ENCODE data around the gene CEP70.
"Not testable (repeated sequence)": the region's sequence is repeated elsewhere in the genome, so short reads cannot be mapped to it uniquely, and the experiment has no call there.

CEP70 gene

DNA sequence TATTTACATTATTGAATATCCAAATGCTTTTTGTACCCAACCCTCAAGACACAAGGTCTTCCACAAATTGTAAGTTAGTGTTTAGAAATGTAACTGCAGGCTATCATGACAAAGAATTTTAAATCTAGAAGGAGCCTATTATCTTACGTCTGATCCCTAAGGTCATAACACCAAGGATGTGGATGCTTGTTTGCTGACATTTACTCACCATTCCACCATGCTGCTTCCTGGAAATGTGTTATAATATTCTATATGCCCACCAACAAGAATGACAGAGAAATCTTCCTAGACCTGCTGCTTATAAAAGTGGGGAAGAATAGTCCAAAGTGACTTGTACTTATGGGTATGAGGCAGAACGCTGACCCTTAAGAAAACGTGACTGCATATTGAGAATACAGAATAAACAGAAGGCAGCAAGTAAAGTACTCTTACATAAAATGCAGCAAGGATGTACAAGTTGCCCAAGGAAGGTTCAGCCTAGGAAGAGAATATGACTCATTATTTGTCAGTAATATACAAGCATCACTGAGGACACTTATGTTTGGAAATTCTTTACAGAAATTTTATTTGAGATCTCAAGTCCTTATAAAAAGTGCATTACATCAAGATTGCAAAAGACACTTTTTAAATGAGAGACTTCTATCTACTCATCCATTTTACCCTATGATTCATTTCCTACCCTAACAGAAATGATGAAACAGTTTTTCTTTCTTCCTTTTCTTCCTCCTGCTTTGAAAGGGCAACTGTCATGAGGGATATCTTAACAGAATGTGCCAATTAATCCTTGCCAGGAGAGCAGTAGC, 100.1 kb downstream of the CEP70 start:
- TF ChIP-seq TAF1 (IDR thresholded peaks at IDR 0.05; ENCODE audit: low read depth, low read length) (no peak), POU2F2 (IDR thresholded peaks at IDR 0.05; ENCODE audit: low read depth, low read length) (no peak), SPI1 (IDR thresholded peaks at IDR 0.05; ENCODE audit: low read depth, low read length) (no peak), POLR2AphosphoS5 (IDR thresholded peaks at IDR 0.05; ENCODE audit: low read depth, low read length) (no peak)
- peak; percentile 33 for FAIRE-seq
- DNase-seq (ENCODE audit: insufficient read length, low spot score) = no peak

DNA sequence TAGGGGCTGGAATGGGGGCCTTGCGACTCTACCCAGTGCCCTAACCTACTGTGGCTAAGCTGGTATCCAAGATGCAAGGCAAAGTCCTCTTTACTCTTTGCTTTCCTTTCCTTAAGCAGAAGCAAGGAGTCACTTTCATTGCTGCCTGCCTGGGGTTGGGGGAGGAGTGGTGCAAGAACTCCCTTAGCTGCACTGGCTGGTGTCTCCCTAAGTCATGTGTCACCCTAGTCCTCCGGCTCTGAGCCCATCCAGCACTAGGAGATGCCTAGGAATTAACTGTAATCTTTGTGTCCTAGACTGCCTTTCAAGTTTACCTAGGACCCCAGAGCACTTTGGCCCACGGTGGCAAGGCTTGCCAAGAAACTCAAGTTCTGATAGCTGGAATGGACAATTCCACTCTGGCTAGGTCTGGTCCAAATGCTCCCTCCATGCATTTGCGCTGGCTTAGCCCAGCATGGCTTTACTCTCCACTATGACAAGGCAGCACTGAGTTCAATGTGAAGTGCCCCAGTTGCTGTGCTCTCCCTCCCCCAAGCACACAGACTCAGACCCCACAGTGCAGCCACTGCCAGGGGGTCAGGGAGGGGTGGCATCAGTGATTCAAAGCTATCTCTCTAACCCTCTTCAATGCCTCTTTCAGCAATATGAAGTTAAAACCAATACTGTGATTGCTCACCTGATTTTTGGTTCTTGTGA, 100.9 kb downstream of the CEP70 start:
- no peak for TF ChIP-seq SPI1 (IDR thresholded peaks at IDR 0.05; ENCODE audit: low read depth, low read length)
- TF ChIP-seq POLR2A (IDR thresholded peaks at IDR 0.05; ENCODE audit: low read depth, low read length) = no peak
- no peak for TF ChIP-seq POU2F2 (IDR thresholded peaks at IDR 0.05; ENCODE audit: low read depth, low read length)
- no peak for TF ChIP-seq PAX5 (IDR thresholded peaks at IDR 0.05; ENCODE audit: insufficient read depth, low read length, severe bottlenecking)
- TF ChIP-seq TAF1 (IDR thresholded peaks at IDR 0.05; ENCODE audit: low read depth, low read length) = no peak
- TF ChIP-seq POLR2AphosphoS5 (IDR thresholded peaks at IDR 0.05; ENCODE audit: low read depth, low read length) = no peak
- DNase-seq (ENCODE audit: insufficient read length, low spot score) (no peak), FAIRE-seq (no peak)

DNA sequence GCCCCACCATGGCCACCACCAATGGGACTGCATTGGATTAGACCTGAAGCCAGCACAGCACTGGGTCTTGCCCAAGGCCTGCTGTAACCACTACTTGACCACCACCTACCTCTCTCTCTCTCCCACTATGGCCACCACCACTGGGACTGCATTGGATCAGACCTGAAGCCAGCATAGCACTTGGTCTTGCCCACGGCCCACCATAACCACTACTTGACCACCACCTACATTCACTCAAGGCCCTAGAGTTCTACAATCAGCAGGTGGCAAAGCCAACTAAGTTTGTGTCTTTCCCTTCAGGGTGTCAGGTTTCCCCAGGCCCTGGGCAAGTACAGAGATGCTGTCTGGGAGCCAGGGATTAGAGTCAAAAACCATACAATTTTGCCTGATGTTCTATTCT, 102.1 kb downstream of the CEP70 start:
- TF ChIP-seq POLR2A (IDR thresholded peaks at IDR 0.05; ENCODE audit: low read depth, low read length) = no peak
- FAIRE-seq = no peak
- DNase-seq (ENCODE audit: insufficient read length, low spot score) = no peak

DNA sequence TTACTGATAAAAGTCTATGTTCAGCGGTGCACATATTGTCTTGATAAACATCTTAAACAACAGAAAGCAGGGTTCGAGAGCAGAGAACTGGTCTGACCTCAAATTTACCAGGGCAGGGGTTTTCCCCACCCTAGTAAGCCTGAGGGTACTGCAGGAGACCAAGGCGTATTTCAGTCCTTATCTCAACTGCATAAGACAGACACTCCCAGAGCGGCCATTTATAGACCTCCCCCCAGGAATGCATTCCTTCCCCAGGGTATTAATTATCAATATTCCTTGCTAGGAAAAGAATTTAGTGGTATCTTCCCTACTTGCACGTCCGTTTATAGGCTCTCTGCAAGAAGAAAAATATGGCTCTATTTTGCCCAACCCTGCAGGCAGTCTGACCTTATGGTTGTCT, 107.5 kb downstream of the CEP70 start:
- not testable (repeated sequence) for DNase-seq (ENCODE audit: insufficient read length, low spot score); FAIRE-seq

DNA sequence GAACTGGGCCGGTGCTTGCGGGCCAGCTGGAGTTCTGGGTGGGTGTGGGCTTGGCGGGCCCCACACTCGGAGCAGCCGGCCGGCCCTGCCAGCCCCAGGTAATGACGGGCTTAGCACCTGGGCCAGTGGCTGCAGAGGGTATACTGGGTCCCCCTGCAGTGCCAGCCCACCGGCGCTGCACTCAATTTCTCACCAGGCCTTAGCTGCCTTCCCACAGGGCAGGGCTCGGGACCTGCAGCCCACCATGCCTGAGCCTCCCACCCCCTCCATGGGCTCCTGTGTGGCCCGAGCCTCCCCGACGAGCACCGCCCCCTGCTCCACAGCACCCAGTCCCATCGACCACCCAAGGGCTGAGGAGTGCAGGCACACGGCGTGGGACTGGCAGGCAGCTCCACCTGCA, 109.4 kb downstream of the CEP70 start:
- not testable (repeated sequence) for FAIRE-seq; DNase-seq (ENCODE audit: insufficient read length, low spot score)

DNA sequence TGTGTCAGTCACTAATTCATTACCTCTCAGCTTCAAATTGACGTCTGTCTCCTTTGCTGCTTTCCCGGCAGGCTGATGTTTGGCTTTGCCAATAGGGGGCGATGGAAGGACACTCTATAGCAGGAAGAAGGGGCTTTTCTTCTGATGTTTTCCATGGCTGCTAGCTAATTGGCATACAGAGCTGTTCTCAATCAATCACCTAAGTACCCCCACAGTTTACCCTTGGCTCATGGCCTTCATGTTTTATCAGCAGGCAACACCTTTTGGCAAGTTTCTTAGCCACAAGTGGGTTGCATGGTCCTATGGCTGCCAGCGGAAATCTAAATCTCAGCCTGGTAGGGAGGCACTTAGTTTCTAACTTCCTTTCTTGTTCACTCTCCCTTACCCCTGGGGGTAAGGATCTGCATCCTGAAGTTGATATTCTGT, 114.6 kb downstream of the CEP70 start:
- FAIRE-seq = peak; percentile 81
- DNase-seq (ENCODE audit: insufficient read length, low spot score) = peak; percentile 25
- TF ChIP-seq POLR2A (IDR thresholded peaks at IDR 0.05; ENCODE audit: low read depth, low read length) = no peak
- no peak for TF ChIP-seq POLR2AphosphoS5 (IDR thresholded peaks at IDR 0.05; ENCODE audit: low read depth, low read length)
- no peak for TF ChIP-seq TAF1 (IDR thresholded peaks at IDR 0.05; ENCODE audit: low read depth, low read length)
- TF ChIP-seq SPI1 (IDR thresholded peaks at IDR 0.05; ENCODE audit: low read depth, low read length) = no peak
- no peak for TF ChIP-seq POU2F2 (IDR thresholded peaks at IDR 0.05; ENCODE audit: low read depth, low read length)
- TF ChIP-seq PAX5 (IDR thresholded peaks at IDR 0.05; ENCODE audit: insufficient read depth, low read length, severe bottlenecking) = no peak

DNA sequence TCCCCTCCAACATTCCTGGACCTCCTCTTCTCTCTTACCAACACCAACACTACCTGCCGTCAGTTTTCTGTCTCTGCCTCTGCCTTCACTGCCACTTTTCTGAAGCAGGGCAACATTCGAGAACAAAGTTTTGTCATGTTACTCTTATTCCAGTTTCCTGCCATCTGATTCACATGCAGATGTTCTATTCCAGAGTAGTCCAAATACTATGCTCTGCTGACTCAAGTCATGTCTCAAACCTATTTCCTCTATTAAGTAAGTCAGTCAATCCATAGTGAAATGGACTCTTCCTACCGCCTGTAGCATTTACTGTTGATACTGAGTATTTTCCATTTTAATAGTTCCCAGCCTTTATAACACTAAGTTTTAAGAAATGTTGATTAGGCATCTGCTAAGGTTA, 116.3 kb downstream of the CEP70 start:
- no peak for FAIRE-seq
- TF ChIP-seq POU2F2 (IDR thresholded peaks at IDR 0.05; ENCODE audit: low read depth, low read length) (no peak), POLR2A (IDR thresholded peaks at IDR 0.05; ENCODE audit: low read depth, low read length) (no peak), PAX5 (IDR thresholded peaks at IDR 0.05; ENCODE audit: insufficient read depth, low read length, severe bottlenecking) (no peak), POLR2AphosphoS5 (IDR thresholded peaks at IDR 0.05; ENCODE audit: low read depth, low read length) (no peak), SPI1 (IDR thresholded peaks at IDR 0.05; ENCODE audit: low read depth, low read length) (no peak), TAF1 (IDR thresholded peaks at IDR 0.05; ENCODE audit: low read depth, low read length) (no peak)
- DNase-seq (ENCODE audit: insufficient read length, low spot score) = no peak

DNA sequence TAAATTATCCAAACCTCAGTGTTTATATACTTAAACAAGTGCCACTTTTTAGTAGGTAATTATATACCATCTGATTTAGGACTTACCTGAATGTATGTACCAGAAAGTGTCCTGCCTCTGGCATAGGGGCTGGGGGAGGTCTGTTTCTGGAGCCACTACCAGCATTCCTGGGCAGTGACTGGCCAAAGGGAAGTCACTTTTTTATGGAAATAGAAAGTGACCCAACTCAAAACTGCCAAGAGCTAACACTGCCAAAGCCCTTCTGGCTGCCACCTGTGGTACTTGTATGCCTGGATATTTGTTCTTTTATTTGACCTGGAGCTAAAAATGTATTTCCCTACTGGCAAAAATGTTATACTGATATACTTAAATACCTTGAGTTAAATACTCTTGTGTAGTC, 116.9 kb downstream of the CEP70 start:
- FAIRE-seq (no peak), DNase-seq (ENCODE audit: insufficient read length, low spot score) (no peak)
- TF ChIP-seq POLR2A (IDR thresholded peaks at IDR 0.05; ENCODE audit: low read depth, low read length) (no peak), PAX5 (IDR thresholded peaks at IDR 0.05; ENCODE audit: insufficient read depth, low read length, severe bottlenecking) (no peak), POLR2AphosphoS5 (IDR thresholded peaks at IDR 0.05; ENCODE audit: low read depth, low read length) (no peak), POU2F2 (IDR thresholded peaks at IDR 0.05; ENCODE audit: low read depth, low read length) (no peak), SPI1 (IDR thresholded peaks at IDR 0.05; ENCODE audit: low read depth, low read length) (no peak), TAF1 (IDR thresholded peaks at IDR 0.05; ENCODE audit: low read depth, low read length) (no peak)

DNA sequence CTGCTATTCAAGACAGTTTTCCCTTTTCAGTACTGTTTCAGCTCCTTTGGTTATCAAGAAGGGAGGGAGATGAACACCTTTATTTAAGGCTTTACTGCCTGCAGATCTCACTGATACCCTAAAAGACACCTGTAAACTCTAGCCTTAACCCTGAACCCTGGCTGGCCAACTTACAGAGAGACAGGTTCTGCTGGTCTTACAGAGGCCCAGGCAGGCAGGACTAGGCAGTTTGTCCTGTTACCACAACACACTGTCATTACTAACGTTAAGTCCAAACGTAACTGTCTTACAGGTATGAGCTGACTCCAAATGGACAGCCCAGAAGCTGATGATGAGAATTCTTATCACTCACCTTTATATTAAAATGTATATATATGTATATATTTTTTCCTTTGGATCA, 117.5 kb downstream of the CEP70 start:
- DNase-seq (ENCODE audit: insufficient read length, low spot score) (no peak), FAIRE-seq (no peak)
- TF ChIP-seq TAF1 (IDR thresholded peaks at IDR 0.05; ENCODE audit: low read depth, low read length) = no peak
- TF ChIP-seq POU2F2 (IDR thresholded peaks at IDR 0.05; ENCODE audit: low read depth, low read length) = no peak
- TF ChIP-seq SPI1 (IDR thresholded peaks at IDR 0.05; ENCODE audit: low read depth, low read length) = no peak
- no peak for TF ChIP-seq POLR2A (IDR thresholded peaks at IDR 0.05; ENCODE audit: low read depth, low read length)
- TF ChIP-seq POLR2AphosphoS5 (IDR thresholded peaks at IDR 0.05; ENCODE audit: low read depth, low read length) = no peak
- TF ChIP-seq PAX5 (IDR thresholded peaks at IDR 0.05; ENCODE audit: insufficient read depth, low read length, severe bottlenecking) = no peak

DNA sequence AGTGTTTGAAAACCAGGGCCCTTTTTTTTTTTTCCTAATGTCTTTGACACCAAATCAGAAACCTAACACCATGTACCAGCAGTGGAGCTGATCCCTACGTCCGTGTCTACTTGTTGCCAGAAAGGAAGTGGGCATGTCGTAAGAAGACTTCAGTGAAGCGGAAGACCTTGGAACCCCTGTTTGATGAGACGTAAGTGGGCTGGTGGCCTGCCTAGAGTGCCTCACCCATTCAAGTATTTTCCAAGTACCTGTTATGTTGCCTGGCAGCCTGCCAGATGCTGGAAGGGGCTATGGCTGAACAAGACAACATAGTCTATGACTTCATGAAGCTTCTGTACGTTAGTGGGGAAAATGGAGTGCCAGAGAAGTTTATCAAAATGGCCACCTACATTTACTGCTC, 119.9 kb downstream of the CEP70 start:
- FAIRE-seq (no peak), DNase-seq (ENCODE audit: insufficient read length, low spot score) (no peak)
- TF ChIP-seq TAF1 (IDR thresholded peaks at IDR 0.05; ENCODE audit: low read depth, low read length) (no peak), POLR2AphosphoS5 (IDR thresholded peaks at IDR 0.05; ENCODE audit: low read depth, low read length) (no peak), POLR2A (IDR thresholded peaks at IDR 0.05; ENCODE audit: low read depth, low read length) (no peak), SPI1 (IDR thresholded peaks at IDR 0.05; ENCODE audit: low read depth, low read length) (no peak), POU2F2 (IDR thresholded peaks at IDR 0.05; ENCODE audit: low read depth, low read length) (no peak), PAX5 (IDR thresholded peaks at IDR 0.05; ENCODE audit: insufficient read depth, low read length, severe bottlenecking) (no peak)
